ENCODE results near the gene ZEB2. TPM values are rescaled to one million over a fixed set of nuclear protein-coding genes. Genes with fewer than 3 reads are reported as not detected.

The ZEB2 gene
- total RNA-seq, 2 donors from 2014 or later = 22.5 to 58.2 TPM

- H3K36me3 Mint-ChIP-seq (ENCODE audit: insufficient read depth in 2 of 2) = peaks cover 0 to 2% of the 10 kb centered on the region in 2 donors
- ATAC-seq (replicated peaks in 1 of 2) (peak; percentile 81 to 84), DNase-seq (peak; percentile 21 to 38)
- H3K4me3 Mint-ChIP-seq = peak overlapping the region; percentile 21 to 91
- H3K27me3 Mint-ChIP-seq (ENCODE audit: low read depth) = peaks cover 48% of the 10 kb centered on the region
- peak overlapping the region; percentile 95 for H3K27ac Mint-ChIP-seq
- no peaks in the 10 kb centered on the region for H3K9me3 Mint-ChIP-seq
- H3K4me1 Mint-ChIP-seq (ENCODE audit: low read depth) = peaks cover 69% of the 10 kb centered on the region
Observed at GRCh38 chr2:144454466-144455287, 65.2 kb downstream of the ZEB2 start.

GRCh38 chr2:144453486-144454158 is 66.3 kb downstream of the ZEB2 start:
- H3K4me3 Mint-ChIP-seq = peak overlapping the region in 1 of 2 donors; percentile 91
- H3K4me1 Mint-ChIP-seq (ENCODE audit: low read depth) = peaks cover 65% of the 10 kb centered on the region
- no peak for DNase-seq
- H3K9me3 Mint-ChIP-seq = no peaks in the 10 kb centered on the region
- H3K36me3 Mint-ChIP-seq (ENCODE audit: insufficient read depth in 2 of 2) = peaks cover 0 to 2% of the 10 kb centered on the region in 2 donors
- H3K27me3 Mint-ChIP-seq (ENCODE audit: low read depth) = peaks cover 48% of the 10 kb centered on the region
- ATAC-seq (replicated peaks in 1 of 2) = no peak
- H3K27ac Mint-ChIP-seq = peak overlapping the region; percentile 95

GRCh38 chr2:144452989-144453336 is 67.0 kb downstream of the ZEB2 start:
- Mint-ChIP-seq H3K27ac (peak overlapping the region; percentile 82), H3K4me1 (ENCODE audit: low read depth) (peaks cover 59% of the 10 kb centered on the region), H3K36me3 (ENCODE audit: insufficient read depth in 2 of 2) (peaks cover 0 to 2% of the 10 kb centered on the region in 2 donors), H3K4me3 (peak overlapping the region; percentile 33 to 73), H3K9me3 (no peaks in the 10 kb centered on the region), H3K27me3 (ENCODE audit: low read depth) (peaks cover 48% of the 10 kb centered on the region)
- DNase-seq = no peak
- ATAC-seq (replicated peaks in 1 of 2) = no peak

DNA sequence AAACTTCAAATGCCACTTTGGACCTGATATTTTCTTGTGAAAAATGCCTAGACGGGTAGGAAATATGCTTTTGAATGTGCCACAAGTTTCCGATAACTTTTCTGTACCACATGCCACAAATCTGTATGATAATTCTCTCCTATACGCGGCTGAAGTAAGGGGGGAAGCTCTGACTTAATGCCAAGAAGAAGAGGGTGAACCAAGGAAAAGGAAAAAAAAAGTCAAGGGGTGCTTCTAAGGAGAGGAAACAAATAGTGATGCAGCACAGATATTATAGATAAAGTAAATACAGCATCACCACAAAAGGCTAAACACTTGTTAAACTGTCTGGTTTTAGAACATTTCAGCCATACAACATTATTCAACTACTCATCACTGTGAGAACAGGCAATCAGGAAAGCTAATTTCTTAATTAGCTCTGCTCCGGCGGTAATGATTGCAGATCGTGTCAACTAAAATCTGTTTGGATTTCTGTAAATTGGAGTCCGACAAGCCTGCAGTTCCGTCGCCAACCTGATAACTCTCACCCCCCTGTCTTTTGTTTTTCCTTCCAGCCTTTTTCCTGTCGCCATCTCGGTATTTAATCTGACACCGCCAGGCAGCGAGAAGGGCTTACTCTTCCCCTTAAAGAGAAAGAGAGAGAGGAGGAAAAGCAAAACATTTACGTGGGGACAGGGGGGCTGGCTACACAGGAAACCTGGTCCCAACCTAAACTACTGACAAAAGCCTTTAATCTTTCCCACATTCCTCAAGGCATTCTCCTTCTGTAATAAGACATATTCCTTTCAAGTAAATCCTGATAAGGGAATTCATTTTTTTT is 67.5 kb downstream of the ZEB2 start:
- H3K36me3 Mint-ChIP-seq (ENCODE audit: insufficient read depth in 2 of 2) = peaks cover under 1% of the 10 kb centered on the region in 2 donors
- peaks cover 58% of the 10 kb centered on the region for H3K4me1 Mint-ChIP-seq (ENCODE audit: low read depth)
- H3K9me3 Mint-ChIP-seq = no peaks in the 10 kb centered on the region
- DNase-seq = no peak
- peak overlapping the region; percentile 33 to 73 for H3K4me3 Mint-ChIP-seq
- peak overlapping the region; percentile 89 for H3K27ac Mint-ChIP-seq
- ATAC-seq (replicated peaks in 1 of 2) = no peak
- H3K27me3 Mint-ChIP-seq (ENCODE audit: low read depth) = peaks cover 42% of the 10 kb centered on the region

DNA sequence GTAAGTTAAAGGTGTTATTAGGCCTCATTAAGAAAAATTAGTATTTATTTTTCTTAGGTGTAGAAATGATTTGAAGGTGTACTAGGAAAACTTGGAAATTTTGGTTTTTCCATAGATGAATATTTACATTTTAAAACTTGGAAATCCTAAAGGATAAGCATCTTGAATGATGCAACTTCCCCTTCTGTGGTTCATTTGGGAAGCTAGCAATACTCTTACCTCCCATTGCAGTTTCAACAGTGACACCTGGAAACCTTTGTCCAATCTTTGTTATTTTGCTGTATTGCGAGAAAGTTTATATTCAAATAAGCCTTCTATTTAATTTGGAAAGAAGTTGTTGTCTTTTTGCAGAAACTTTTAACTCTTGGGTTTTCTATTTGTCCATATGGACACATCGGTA is 68.5 kb downstream of the ZEB2 start:
- Mint-ChIP-seq H3K4me1 (ENCODE audit: low read depth) (peaks cover 50% of the 10 kb centered on the region), H3K27me3 (ENCODE audit: low read depth) (peaks cover 40% of the 10 kb centered on the region), H3K4me3 (peak overlapping the region in 1 of 2 donors; percentile 73), H3K9me3 (no peaks in the 10 kb centered on the region), H3K27ac (peak overlapping the region; percentile 89), H3K36me3 (ENCODE audit: insufficient read depth in 2 of 2) (peaks cover 0 to 2% of the 10 kb centered on the region in 2 donors)
- no peak for DNase-seq
- ATAC-seq (replicated peaks in 1 of 2) = no peak

DNA sequence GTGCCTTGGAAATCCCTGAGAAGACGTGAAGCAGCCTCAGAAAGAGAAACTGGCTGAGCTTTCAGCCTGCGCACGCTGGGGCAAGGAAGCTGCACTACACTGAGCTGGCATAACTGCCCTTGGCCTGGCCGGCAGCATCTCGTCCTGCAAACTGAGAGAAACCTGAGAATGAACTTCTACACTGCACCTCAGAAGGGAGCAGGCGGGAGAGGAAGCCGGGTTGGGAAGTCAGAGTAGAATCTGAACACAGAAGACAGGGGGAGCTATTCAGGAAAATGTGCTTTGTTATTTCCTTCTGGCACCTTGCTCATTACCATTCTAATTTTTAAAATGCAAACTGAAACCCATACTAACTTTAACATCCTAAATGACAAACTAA is 70.9 kb downstream of the ZEB2 start:
- Mint-ChIP-seq H3K27ac (peak overlapping the region; percentile 20), H3K4me1 (ENCODE audit: low read depth) (peaks cover 27% of the 10 kb centered on the region), H3K27me3 (ENCODE audit: low read depth) (peaks cover 30% of the 10 kb centered on the region), H3K9me3 (no peaks in the 10 kb centered on the region), H3K4me3 (peak overlapping the region in 1 of 2 donors; percentile 58), H3K36me3 (ENCODE audit: insufficient read depth in 2 of 2) (peaks cover 2% of the 10 kb centered on the region in 2 donors)
- DNase-seq = no peak
- peak in 1 of 2 donors; percentile 41 for ATAC-seq (replicated peaks in 1 of 2)

DNA sequence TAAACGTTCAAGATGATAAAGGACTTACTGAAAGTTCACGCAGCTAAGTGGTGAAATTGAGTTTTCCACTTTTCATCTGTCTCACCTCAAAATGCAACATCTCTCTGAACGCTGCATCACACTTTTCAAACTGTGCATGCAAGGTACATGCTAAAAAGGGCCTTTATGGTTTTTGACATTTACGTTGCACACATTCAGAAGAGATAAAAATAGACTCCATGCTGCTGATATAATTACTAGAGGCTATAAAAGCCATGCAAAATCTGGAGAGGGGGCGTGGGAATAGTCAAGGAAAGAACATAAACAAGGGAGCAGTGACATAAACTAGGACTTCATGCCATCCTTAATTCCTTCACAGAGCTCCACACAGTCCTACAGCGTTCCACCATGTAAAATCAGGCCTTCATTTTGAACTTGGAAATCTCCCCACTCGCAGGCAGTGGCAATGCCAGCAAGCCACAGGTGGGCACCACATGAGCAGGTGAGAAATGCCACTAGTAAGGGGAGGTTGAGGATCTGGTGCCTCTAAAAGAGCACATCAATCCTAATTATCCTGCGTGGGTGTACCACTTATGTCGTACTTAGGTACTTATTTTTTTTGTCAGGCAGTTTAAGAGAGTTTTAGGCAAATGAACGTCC is 71.4 kb downstream of the ZEB2 start:
- peaks cover 2% of the 10 kb centered on the region in 2 donors for H3K36me3 Mint-ChIP-seq (ENCODE audit: insufficient read depth in 2 of 2)
- DNase-seq (no peak), ATAC-seq (replicated peaks in 1 of 2) (peak in 1 of 2 donors; percentile 32)
- no peaks in the 10 kb centered on the region for H3K9me3 Mint-ChIP-seq
- peaks cover 25% of the 10 kb centered on the region for H3K27me3 Mint-ChIP-seq (ENCODE audit: low read depth)
- peaks cover 22% of the 10 kb centered on the region for H3K4me1 Mint-ChIP-seq (ENCODE audit: low read depth)
- H3K4me3 Mint-ChIP-seq = peak overlapping the region in 1 of 2 donors; percentile 58
- no peak overlapping the region for H3K27ac Mint-ChIP-seq

GRCh38 chr2:144447535-144447934 is 72.4 kb downstream of the ZEB2 start:
- H3K36me3 Mint-ChIP-seq (ENCODE audit: insufficient read depth in 2 of 2) = peaks cover 2% of the 10 kb centered on the region in 2 donors
- no peak overlapping the region for H3K4me3 Mint-ChIP-seq
- H3K4me1 Mint-ChIP-seq (ENCODE audit: low read depth) = peaks cover 14% of the 10 kb centered on the region
- DNase-seq (no peak), ATAC-seq (replicated peaks in 1 of 2) (no peak)
- H3K27me3 Mint-ChIP-seq (ENCODE audit: low read depth) = peaks cover 15% of the 10 kb centered on the region
- no peaks in the 10 kb centered on the region for H3K9me3 Mint-ChIP-seq
- no peak overlapping the region for H3K27ac Mint-ChIP-seq

- no peak for DNase-seq
- ATAC-seq (replicated peaks in 1 of 2) = no peak
- H3K9me3 Mint-ChIP-seq = no peaks in the 10 kb centered on the region
- peaks cover 6% of the 10 kb centered on the region for H3K27me3 Mint-ChIP-seq (ENCODE audit: low read depth)
- no peak overlapping the region for H3K27ac Mint-ChIP-seq
- H3K4me1 Mint-ChIP-seq (ENCODE audit: low read depth) = peaks cover 5% of the 10 kb centered on the region
- H3K4me3 Mint-ChIP-seq = no peak overlapping the region
- peaks cover 2% of the 10 kb centered on the region in 2 donors for H3K36me3 Mint-ChIP-seq (ENCODE audit: insufficient read depth in 2 of 2)
Observed at GRCh38 chr2:144446136-144446535, 73.8 kb downstream of the ZEB2 start.

GRCh38 chr2:144445196-144445595 is 74.7 kb downstream of the ZEB2 start:
- no peak overlapping the region for H3K27ac Mint-ChIP-seq
- peaks cover 2% of the 10 kb centered on the region in 2 donors for H3K36me3 Mint-ChIP-seq (ENCODE audit: insufficient read depth in 2 of 2)
- H3K4me3 Mint-ChIP-seq = no peak overlapping the region
- ATAC-seq (replicated peaks in 1 of 2) = no peak
- DNase-seq = no peak
- peaks cover 6% of the 10 kb centered on the region for H3K27me3 Mint-ChIP-seq (ENCODE audit: low read depth)
- H3K9me3 Mint-ChIP-seq = no peaks in the 10 kb centered on the region
- peaks cover 5% of the 10 kb centered on the region for H3K4me1 Mint-ChIP-seq (ENCODE audit: low read depth)

- Mint-ChIP-seq H3K4me1 (ENCODE audit: low read depth) (peaks cover 2% of the 10 kb centered on the region), H3K9me3 (no peaks in the 10 kb centered on the region), H3K27me3 (ENCODE audit: low read depth) (peaks cover 6% of the 10 kb centered on the region), H3K36me3 (ENCODE audit: insufficient read depth in 2 of 2) (peaks cover 2% of the 10 kb centered on the region in 2 donors), H3K27ac (peak overlapping the region; percentile 11), H3K4me3 (no peak overlapping the region)
- no peak for ATAC-seq (replicated peaks in 1 of 2)
- DNase-seq = no peak
Observed at GRCh38 chr2:144443837-144444817, 75.8 kb downstream of the ZEB2 start.

Data from activated T-cell treated with anti-CD3 and anti-CD28 coated beads, Interleukin-2, amount 50 U/mL, for 72 hours (primary cell).